ENCODE data around the gene PDIA5. TPM values are rescaled to one million over a fixed set of nuclear protein-coding genes. Genes with fewer than 3 reads are reported as not detected.

Gene PDIA5
- total RNA-seq, 1 experiment from 2014 or later: 53.6 TPM

GRCh38 chr3:123161167-123161566, 94.3 kb downstream of the PDIA5 start:
- ChIA-PET POLR2A (no interaction called here), CTCF (no interaction called here)
- in situ Hi-C loops (cut with HindIII; ENCODE audit: low pct_unique_long_range_greater_than_20kb, low sequenced_read_pairs) (no loop called here), intact Hi-C loops (cut with micrococcal nuclease; ENCODE audit: unreplicated experiment) (no loop called here)
- Histone ChIP-seq H3K4me1 (ENCODE audit: control insufficient read depth, insufficient read depth, low read length) (no peaks in the 10 kb centered on the region), H3K9me3 (ENCODE audit: control insufficient read depth, insufficient read depth, low read depth, low read length) (no peaks in the 10 kb centered on the region), H3K4me3 (ENCODE audit: low read depth in 2 of 2, low read length in 2 of 2) (no peak overlapping the region), H3K36me3 (ENCODE audit: control insufficient read depth, insufficient read depth, low read length) (no peaks in the 10 kb centered on the region), H3K27me3 (ENCODE audit: control insufficient read depth, insufficient read depth, low read length) (no peaks in the 10 kb centered on the region), H3K27ac (ENCODE audit: low read length) (no peak overlapping the region)
- TF ChIP-seq REST (IDR thresholded peaks at IDR 0.05; ENCODE audit: insufficient read depth in 1 of 2, low read depth in 2 of 2, low read length in 1 of 2) (no peak), TCF7L2 (IDR thresholded peaks at IDR 0.05; ENCODE audit: low read depth, low read length) (no peak), SIN3A (IDR thresholded peaks at IDR 0.05; ENCODE audit: borderline replicate concordance, insufficient read depth, low read depth, low read length) (no peak)
- TF ChIP-seq, protein P1, sequence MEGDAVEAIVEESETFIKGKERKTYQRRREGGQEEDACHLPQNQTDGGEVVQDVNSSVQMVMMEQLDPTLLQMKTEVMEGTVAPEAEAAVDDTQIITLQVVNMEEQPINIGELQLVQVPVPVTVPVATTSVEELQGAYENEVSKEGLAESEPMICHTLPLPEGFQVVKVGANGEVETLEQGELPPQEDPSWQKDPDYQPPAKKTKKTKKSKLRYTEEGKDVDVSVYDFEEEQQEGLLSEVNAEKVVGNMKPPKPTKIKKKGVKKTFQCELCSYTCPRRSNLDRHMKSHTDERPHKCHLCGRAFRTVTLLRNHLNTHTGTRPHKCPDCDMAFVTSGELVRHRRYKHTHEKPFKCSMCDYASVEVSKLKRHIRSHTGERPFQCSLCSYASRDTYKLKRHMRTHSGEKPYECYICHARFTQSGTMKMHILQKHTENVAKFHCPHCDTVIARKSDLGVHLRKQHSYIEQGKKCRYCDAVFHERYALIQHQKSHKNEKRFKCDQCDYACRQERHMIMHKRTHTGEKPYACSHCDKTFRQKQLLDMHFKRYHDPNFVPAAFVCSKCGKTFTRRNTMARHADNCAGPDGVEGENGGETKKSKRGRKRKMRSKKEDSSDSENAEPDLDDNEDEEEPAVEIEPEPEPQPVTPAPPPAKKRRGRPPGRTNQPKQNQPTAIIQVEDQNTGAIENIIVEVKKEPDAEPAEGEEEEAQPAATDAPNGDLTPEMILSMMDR (IDR thresholded peaks at IDR 0.05): no peak; the same call in 1 of the 2 replicates
- no peak for ATAC-seq
- BruUV-seq (replicated peaks): no TSS peak
- no peak for DNase-seq (ENCODE audit: low read depth, low spot score)

- H3K9me3 ChIP-seq (ENCODE audit: control insufficient read depth, insufficient read depth, low read depth, low read length): no peaks in the 10 kb centered on the region
- H3K36me3 ChIP-seq (ENCODE audit: control insufficient read depth, insufficient read depth, low read length): no peaks in the 10 kb centered on the region
- TF ChIP-seq, protein P1 (IDR thresholded peaks at IDR 0.05): no peak
- no peak for TF ChIP-seq POLR2AphosphoS5 (IDR thresholded peaks at IDR 0.05; ENCODE audit: low read depth, low read length)
- no peak for TF ChIP-seq TCF7L2 (IDR thresholded peaks at IDR 0.05; ENCODE audit: low read depth, low read length)
- TF ChIP-seq REST (IDR thresholded peaks at IDR 0.05; ENCODE audit: insufficient read depth in 1 of 2, low read depth in 2 of 2, low read length in 1 of 2): no peak
- TF ChIP-seq SIN3A (IDR thresholded peaks at IDR 0.05; ENCODE audit: borderline replicate concordance, insufficient read depth, low read depth, low read length): no peak
- DNase-seq (ENCODE audit: low read depth, low spot score) (no peak), ATAC-seq (no peak)
- in situ Hi-C loops (cut with HindIII; ENCODE audit: low pct_unique_long_range_greater_than_20kb, low sequenced_read_pairs): no loop called here
- POLR2A ChIA-PET: no interaction called here
- no peak overlapping the region for H3K27ac ChIP-seq (ENCODE audit: low read length)
- no peaks in the 10 kb centered on the region for H3K4me1 ChIP-seq (ENCODE audit: control insufficient read depth, insufficient read depth, low read length)
- intact Hi-C loops (cut with micrococcal nuclease; ENCODE audit: unreplicated experiment): no loop called here
- H3K27me3 ChIP-seq (ENCODE audit: control insufficient read depth, insufficient read depth, low read length): no peaks in the 10 kb centered on the region
- H3K4me3 ChIP-seq (ENCODE audit: low read depth in 2 of 2, low read length in 2 of 2): no peak overlapping the region
- CTCF ChIA-PET: no interaction called here
- BruUV-seq (replicated peaks): no TSS peak
Observed at GRCh38 chr3:123163141-123163540, 96.3 kb downstream of the PDIA5 start.
